ENCODE measurements around the gene ACBD6.
"Not testable (repeated sequence)": the region's sequence is repeated elsewhere in the genome, so short reads cannot be mapped to it uniquely, and the experiment has no call there.

Gene ACBD6

DNA sequence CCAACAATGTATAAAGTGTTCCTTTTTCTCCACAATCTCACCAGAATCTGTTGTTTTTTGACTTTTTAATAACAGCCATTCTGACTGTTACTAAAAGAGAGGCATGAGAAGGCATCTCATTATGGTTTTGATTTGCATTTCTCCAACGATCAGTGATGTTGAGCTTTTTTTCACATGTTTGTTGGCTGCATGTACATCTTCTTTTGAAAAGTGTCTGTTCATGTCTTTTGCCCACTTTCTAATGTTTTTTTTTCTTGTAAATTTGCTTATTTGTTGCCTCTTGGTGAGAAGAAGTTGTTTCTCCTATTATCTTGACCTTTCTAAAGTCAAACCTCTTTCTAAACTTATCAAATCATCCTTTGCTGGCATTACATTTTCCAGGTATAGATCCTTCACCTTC, 80.8 kb downstream of the ACBD6 start:
- no peaks in the 10 kb centered on the region for H3K27me3 ChIP-seq (replicated peaks)
- H3K36me3 ChIP-seq (replicated peaks), result no peaks in the 10 kb centered on the region
- H3K27ac ChIP-seq, result no peak overlapping the region
- in situ Hi-C loops (cut with HindIII; ENCODE audit: low pct_ligation_motif_present, low sequenced_read_pairs), result no loop called here
- no peak overlapping the region for H3K4me3 ChIP-seq (ENCODE audit: low read depth, low read length)
- TF ChIP-seq CTCF (IDR thresholded peaks at IDR 0.05; ENCODE audit: low read depth, low read length, missing control alignments), result no peak
- no peak for DNase-seq

- H3K27ac ChIP-seq; H3K4me3 ChIP-seq (ENCODE audit: low read depth, low read length); H3K27me3 ChIP-seq (replicated peaks); H3K36me3 ChIP-seq (replicated peaks); DNase-seq; in situ Hi-C loops (cut with HindIII; ENCODE audit: low pct_ligation_motif_present, low sequenced_read_pairs): not testable (repeated sequence)
These were observed 81.2 kb downstream of the ACBD6 start for GRCh38 chr1:180421145-180421544.

DNA sequence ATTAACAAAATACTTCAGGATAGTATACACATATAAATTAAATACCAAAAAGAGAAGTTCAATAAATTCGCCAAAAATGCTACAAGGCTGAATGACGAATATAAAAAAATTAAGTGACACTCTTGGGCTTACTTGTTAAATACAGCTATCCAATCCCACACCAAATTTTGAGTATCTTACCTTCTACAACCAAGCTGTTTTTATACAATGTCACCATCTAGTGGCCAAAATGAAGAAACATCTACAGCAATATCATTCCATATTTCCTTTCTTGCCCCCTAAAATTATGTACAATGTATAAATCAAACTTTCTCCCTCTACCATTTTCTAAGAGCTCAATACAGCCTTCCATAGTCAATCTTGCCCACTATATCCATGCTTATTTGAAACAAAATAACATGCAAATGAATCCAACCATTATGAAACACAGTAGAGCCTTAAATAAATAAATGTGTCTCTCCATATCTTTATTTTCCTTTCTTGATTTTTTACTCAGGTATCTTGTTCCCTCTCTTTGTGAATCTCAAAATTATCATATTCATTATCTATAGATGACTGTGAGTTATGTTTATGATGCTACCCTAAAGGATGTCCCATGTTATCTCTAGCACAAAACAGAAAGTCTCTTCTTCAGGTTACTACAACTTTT, 86.3 kb downstream of the ACBD6 start:
- DNase-seq, result no peak
- in situ Hi-C loops (cut with HindIII; ENCODE audit: low pct_ligation_motif_present, low sequenced_read_pairs), result no loop called here
- H3K27me3 ChIP-seq (replicated peaks), result no peaks in the 10 kb centered on the region

GRCh38 chr1:180415236-180415848, 87.0 kb downstream of the ACBD6 start:
- H3K27me3 ChIP-seq (replicated peaks), result no peaks in the 10 kb centered on the region
- DNase-seq, result no peak
- no peak for TF ChIP-seq CTCF (IDR thresholded peaks at IDR 0.05; ENCODE audit: low read depth, low read length, missing control alignments)
- no peak overlapping the region for H3K27ac ChIP-seq
- in situ Hi-C loops (cut with HindIII; ENCODE audit: low pct_ligation_motif_present, low sequenced_read_pairs), result no loop called here
- no peaks in the 10 kb centered on the region for H3K36me3 ChIP-seq (replicated peaks)
- H3K4me3 ChIP-seq (ENCODE audit: low read depth, low read length), result no peak overlapping the region

More for the DNA sequence above, 86.3 kb downstream of the ACBD6 start:
- H3K4me3 ChIP-seq (ENCODE audit: low read depth, low read length), result no peak overlapping the region
- no peak overlapping the region for H3K27ac ChIP-seq
- H3K36me3 ChIP-seq (replicated peaks), result no peaks in the 10 kb centered on the region
- TF ChIP-seq CTCF (IDR thresholded peaks at IDR 0.05; ENCODE audit: low read depth, low read length, missing control alignments), result peak; percentile 48

GRCh38 chr1:180412583-180412982, 89.8 kb downstream of the ACBD6 start:
- in situ Hi-C loops (cut with HindIII; ENCODE audit: low pct_ligation_motif_present, low sequenced_read_pairs), result no loop called here
- Histone ChIP-seq H3K36me3 (replicated peaks) (no peaks in the 10 kb centered on the region), H3K4me3 (ENCODE audit: low read depth, low read length) (no peak overlapping the region), H3K27ac (no peak overlapping the region), H3K27me3 (replicated peaks) (no peaks in the 10 kb centered on the region)
- no peak for TF ChIP-seq CTCF (IDR thresholded peaks at IDR 0.05; ENCODE audit: low read depth, low read length, missing control alignments)
- no peak for DNase-seq

DNA sequence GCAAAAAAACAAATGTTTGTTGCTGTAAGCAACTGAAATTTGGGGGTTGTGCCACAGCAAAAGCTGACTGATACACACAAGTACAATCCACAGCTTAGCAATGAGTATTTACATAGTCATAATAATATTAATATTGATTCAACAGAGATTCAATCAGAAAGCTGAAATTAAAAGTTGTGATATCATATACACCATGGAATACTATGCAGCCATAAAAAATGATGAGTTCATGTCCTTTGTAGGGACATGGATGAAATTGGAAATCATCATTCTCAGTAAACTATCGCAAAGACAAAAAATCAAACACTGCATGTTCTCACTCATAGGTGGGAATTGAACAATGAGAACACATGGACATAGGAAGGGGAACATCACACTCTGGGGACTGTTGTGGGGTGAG, 94.2 kb downstream of the ACBD6 start:
- H3K27ac ChIP-seq; H3K27me3 ChIP-seq (replicated peaks); in situ Hi-C loops (cut with HindIII; ENCODE audit: low pct_ligation_motif_present, low sequenced_read_pairs); DNase-seq; H3K36me3 ChIP-seq (replicated peaks); H3K4me3 ChIP-seq (ENCODE audit: low read depth, low read length): not testable (repeated sequence)

GRCh38 chr1:180407051-180407450, 95.3 kb downstream of the ACBD6 start:
- Histone ChIP-seq H3K36me3 (replicated peaks) (no peaks in the 10 kb centered on the region), H3K27me3 (replicated peaks) (no peaks in the 10 kb centered on the region), H3K4me3 (ENCODE audit: low read depth, low read length) (no peak overlapping the region), H3K27ac (no peak overlapping the region)
- no peak for TF ChIP-seq CTCF (IDR thresholded peaks at IDR 0.05; ENCODE audit: low read depth, low read length, missing control alignments)
- in situ Hi-C loops (cut with HindIII; ENCODE audit: low pct_ligation_motif_present, low sequenced_read_pairs), result no loop called here
- DNase-seq, result no peak

All from brain microvascular endothelial cell (primary cell).